Central memory CD8-positive, alpha-beta T cell (primary cell): ENCODE measurements around the gene E2F8.

Experiments used
- ATAC-seq: fragments of 150-1000 bp; cut with Tn5 transposase; replicated peaks from 2 replicates; pipeline ENCODE4 v1.10.0; 2022; ENCODE audit warnings: mild to moderate bottlenecking, moderate FRiP score, moderate number of reproducible peaks; ENCODE audit not compliant: poor library complexity, severe bottlenecking; ENCODE audit errors: extremely low read depth
- DNase-seq, 2 donors: peaks; one replicate each; pipeline ENCODE4 v3.0.0; 2021; ENCODE audit warnings: low spot score in 2 of 2
- H3K27ac Mint-ChIP-seq: one replicate; pipeline ENCODE4 v1.8.0; 2022; ENCODE audit warnings: low read depth, mild to moderate bottlenecking, moderate library complexity, mixed read lengths
- H3K27me3 Mint-ChIP-seq: one replicate; pipeline ENCODE4 v1.8.0; 2022; ENCODE audit warnings: mixed read lengths
- H3K36me3 Mint-ChIP-seq: one replicate; pipeline ENCODE4 v1.8.0; 2022; ENCODE audit warnings: mild to moderate bottlenecking, moderate library complexity, mixed read lengths; ENCODE audit not compliant: insufficient read depth
- H3K4me1 Mint-ChIP-seq: one replicate; pipeline ENCODE4 v1.8.0; 2022; ENCODE audit warnings: mixed read lengths
- H3K4me3 Mint-ChIP-seq: one replicate; pipeline ENCODE4 v1.8.0; 2022; ENCODE audit warnings: mild to moderate bottlenecking, moderate library complexity, mixed read lengths
- H3K9me3 Mint-ChIP-seq: one replicate; pipeline ENCODE4 v1.8.0; 2022; ENCODE audit warnings: mixed read lengths

The E2F8 gene, protein sequence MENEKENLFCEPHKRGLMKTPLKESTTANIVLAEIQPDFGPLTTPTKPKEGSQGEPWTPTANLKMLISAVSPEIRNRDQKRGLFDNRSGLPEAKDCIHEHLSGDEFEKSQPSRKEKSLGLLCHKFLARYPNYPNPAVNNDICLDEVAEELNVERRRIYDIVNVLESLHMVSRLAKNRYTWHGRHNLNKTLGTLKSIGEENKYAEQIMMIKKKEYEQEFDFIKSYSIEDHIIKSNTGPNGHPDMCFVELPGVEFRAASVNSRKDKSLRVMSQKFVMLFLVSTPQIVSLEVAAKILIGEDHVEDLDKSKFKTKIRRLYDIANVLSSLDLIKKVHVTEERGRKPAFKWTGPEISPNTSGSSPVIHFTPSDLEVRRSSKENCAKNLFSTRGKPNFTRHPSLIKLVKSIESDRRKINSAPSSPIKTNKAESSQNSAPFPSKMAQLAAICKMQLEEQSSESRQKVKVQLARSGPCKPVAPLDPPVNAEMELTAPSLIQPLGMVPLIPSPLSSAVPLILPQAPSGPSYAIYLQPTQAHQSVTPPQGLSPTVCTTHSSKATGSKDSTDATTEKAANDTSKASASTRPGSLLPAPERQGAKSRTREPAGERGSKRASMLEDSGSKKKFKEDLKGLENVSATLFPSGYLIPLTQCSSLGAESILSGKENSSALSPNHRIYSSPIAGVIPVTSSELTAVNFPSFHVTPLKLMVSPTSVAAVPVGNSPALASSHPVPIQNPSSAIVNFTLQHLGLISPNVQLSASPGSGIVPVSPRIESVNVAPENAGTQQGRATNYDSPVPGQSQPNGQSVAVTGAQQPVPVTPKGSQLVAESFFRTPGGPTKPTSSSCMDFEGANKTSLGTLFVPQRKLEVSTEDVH

DNA sequence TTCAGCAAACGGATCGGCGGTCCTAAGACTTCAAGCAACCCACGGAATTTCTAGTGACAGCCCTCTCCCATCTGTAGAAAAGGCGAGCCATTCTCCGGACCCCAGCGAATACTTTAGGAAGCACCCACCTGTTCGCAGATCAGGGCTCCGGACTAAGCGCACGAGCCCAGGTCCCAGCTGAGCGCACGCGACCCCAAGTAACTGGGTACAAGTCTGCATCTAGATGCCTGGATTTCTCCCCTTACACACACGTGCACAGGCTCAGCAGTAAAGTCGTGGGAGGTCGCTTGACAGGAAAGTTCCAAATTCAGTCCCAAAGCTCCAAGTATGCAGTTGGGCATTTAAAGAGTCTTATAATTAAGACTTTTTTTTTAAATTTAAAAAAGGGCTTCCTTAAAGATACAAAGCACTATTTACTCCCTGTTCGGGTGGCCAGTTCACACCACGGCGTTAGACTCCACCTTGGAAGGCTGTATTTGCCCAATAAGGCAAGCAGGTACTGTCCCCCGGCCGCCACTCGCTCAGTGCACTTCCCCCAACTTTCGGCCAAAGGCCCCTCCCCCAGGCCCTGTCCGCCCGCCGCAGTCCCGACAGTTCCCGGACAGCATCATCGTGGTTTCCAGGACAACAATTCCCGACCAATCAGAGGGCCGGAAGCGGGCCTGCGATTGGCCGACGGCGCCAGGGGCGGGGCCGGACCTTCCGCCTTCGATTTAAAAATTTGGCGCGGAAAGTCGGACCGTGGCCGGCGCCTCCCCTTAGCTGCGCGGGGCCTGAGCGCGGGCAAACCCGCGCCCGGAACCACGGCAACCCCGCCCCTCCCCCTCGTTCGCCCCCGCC is at the start of gene E2F8:
Gene E2F8 (minus strand): TSS at position 526 of the 840 bp plus-strand sequence. CDS start 824 bp downstream, outside the sequence.
- H3K27me3 Mint-ChIP-seq: peaks cover 32% of the 10 kb centered on the region
- ATAC-seq: peak; percentile 63
- no peak within 1 kb of the TSS for H3K27ac Mint-ChIP-seq
- peak; percentile 65 to 70 for DNase-seq
- peak within 1 kb of the TSS; percentile 86 for H3K4me3 Mint-ChIP-seq
- no peaks in the 10 kb centered on the region for H3K9me3 Mint-ChIP-seq
- H3K36me3 Mint-ChIP-seq: peaks cover 5% of the 10 kb centered on the region
- peaks cover 16% of the 10 kb centered on the region for H3K4me1 Mint-ChIP-seq

DNA sequence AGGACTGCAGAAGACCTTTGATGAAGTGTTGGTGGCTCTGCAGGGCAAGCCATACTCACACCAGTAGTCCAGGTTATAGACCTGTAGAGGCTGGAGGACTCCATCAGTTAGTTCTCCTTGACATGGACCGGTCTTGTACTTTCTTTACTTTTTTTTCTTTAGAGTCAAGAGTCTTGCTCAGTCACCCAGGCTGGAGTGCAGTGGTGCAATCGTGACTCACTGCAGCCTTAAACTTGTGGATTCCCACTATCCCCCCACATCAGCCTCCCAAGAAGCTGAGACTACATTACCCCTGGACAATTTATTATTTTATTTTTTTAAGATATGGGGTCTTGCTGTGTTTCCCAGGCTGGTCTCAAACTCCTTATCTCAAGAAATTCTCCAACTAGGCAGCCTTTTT is 49.6 kb upstream of the E2F8 start:
- H3K4me1 Mint-ChIP-seq: peaks cover 17% of the 10 kb centered on the region
- no peak for ATAC-seq
- no peak overlapping the region for H3K27ac Mint-ChIP-seq
- no peak for DNase-seq
- H3K9me3 Mint-ChIP-seq: no peaks in the 10 kb centered on the region
- no peaks in the 10 kb centered on the region for H3K27me3 Mint-ChIP-seq
- peaks cover 3% of the 10 kb centered on the region for H3K36me3 Mint-ChIP-seq
- H3K4me3 Mint-ChIP-seq: no peak overlapping the region

DNA sequence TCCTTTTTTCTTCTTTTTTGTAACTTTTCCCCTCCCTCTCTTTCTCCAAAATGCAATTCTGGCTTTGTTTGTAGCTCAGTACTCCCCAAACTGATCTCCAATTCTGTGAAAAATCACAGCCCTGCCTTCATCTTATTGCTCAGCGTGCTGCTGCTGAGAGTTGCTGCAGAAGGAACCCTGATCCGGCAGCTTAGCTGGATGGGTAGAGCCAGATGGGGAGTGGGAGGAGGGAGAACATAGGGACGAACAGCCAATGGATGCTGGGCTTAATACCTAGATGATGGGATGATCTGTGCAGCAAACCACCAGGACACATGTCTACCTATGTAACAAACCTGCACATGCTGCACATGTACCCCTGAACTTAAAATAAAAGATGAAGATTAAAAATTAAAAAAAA is 47.5 kb upstream of the E2F8 start:
- DNase-seq (no peak), ATAC-seq (no peak)
- Mint-ChIP-seq H3K4me1 (peaks cover 37% of the 10 kb centered on the region), H3K27ac (no peak overlapping the region), H3K36me3 (peaks cover 3% of the 10 kb centered on the region), H3K4me3 (no peak overlapping the region), H3K9me3 (no peaks in the 10 kb centered on the region), H3K27me3 (no peaks in the 10 kb centered on the region)

DNA sequence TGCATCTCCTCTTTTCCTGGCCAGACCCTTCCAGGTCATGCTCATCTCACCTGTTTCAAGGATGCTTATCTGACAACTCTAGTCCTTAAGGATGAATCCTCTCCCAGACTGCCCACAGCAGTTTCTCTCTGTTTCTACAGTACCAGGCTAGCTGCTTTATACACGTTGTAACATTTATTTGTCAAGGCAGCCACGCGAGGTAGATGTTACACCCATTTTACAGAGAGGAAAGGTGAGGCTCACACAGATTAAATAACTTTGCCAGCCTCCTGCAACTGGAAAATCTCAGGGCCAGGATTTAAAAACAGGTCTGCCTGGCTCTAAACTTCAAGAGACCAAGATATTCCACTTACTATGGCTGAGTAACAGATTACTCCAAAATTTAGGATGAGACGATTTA is 45.7 kb upstream of the E2F8 start:
- no peak for DNase-seq
- Mint-ChIP-seq H3K4me3 (no peak overlapping the region), H3K27ac (no peak overlapping the region), H3K9me3 (no peaks in the 10 kb centered on the region), H3K36me3 (no peaks in the 10 kb centered on the region), H3K4me1 (peaks cover 41% of the 10 kb centered on the region), H3K27me3 (no peaks in the 10 kb centered on the region)
- ATAC-seq: no peak

DNA sequence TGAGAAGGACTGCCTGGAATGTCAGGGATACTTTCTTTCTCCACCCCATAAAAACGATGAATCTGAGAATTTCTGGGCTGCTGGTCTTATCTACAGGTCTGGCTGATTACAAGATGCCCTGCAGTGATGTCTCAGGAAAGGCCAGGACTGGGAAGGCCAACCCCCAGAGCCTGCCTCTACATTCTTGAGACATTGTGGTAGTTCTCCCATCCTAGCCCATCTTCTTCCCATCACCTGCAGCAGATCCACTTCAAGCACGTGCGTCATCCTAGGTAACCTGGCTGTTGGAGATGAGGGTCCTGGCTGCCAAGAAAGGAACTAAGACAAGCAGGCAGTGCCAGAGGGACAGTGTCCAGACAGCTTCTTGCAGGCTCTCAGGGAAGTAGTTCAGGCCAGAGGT is 44.1 kb upstream of the E2F8 start:
- Mint-ChIP-seq H3K4me3 (no peak overlapping the region), H3K27ac (no peak overlapping the region), H3K9me3 (no peaks in the 10 kb centered on the region), H3K4me1 (peaks cover 50% of the 10 kb centered on the region), H3K27me3 (no peaks in the 10 kb centered on the region), H3K36me3 (peaks cover 4% of the 10 kb centered on the region)
- DNase-seq: no peak
- no peak for ATAC-seq

DNA sequence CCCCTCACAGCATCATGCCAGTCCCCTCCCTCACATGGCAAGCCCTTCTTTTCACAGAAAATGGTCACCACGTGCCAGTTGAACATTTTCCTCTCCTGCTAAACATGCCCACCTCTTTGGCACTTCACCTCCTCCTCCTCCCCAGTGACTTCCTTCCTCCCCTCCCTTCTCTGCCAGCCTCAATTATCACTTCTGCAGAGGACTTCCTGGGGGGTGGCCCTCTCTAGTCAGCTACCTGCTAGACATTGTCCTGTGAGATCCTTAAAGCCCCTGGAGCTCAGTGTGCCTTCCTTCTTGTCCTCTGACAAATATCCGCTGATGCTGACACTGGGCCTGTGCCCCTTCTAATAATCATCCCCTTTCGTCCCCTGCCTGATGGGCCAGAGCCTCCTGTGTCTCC is 43.2 kb upstream of the E2F8 start:
- H3K4me1 Mint-ChIP-seq: peaks cover 58% of the 10 kb centered on the region
- H3K9me3 Mint-ChIP-seq: no peaks in the 10 kb centered on the region
- no peaks in the 10 kb centered on the region for H3K27me3 Mint-ChIP-seq
- peak in 1 of 2 donors; percentile 34 for DNase-seq
- H3K27ac Mint-ChIP-seq: peak overlapping the region; percentile 86
- H3K4me3 Mint-ChIP-seq: peak overlapping the region; percentile 40
- peak; percentile 38 for ATAC-seq
- H3K36me3 Mint-ChIP-seq: peaks cover 5% of the 10 kb centered on the region

DNA sequence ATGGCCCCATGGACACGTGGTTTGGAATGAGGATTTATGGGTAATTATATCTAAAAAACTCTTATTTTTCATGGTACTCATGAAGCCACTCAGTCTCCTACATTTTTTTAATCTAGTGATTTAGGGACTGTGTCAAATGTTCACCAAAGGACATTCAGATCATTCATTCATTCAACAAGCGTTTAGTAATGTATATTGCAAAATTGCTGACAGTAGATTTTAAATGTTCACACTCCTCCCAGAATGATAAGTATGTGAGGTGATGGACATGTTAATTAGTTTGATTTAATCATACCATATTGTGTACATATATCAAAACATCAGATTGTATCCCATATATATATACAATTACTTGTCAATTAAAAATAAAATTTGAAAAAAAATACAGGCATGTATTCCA is 40.8 kb upstream of the E2F8 start:
- Mint-ChIP-seq H3K27ac (peak overlapping the region; percentile 89), H3K27me3 (no peaks in the 10 kb centered on the region), H3K9me3 (no peaks in the 10 kb centered on the region), H3K36me3 (peaks cover 5% of the 10 kb centered on the region), H3K4me1 (peaks cover 63% of the 10 kb centered on the region), H3K4me3 (no peak overlapping the region)
- DNase-seq: no peak
- ATAC-seq: no peak

DNA sequence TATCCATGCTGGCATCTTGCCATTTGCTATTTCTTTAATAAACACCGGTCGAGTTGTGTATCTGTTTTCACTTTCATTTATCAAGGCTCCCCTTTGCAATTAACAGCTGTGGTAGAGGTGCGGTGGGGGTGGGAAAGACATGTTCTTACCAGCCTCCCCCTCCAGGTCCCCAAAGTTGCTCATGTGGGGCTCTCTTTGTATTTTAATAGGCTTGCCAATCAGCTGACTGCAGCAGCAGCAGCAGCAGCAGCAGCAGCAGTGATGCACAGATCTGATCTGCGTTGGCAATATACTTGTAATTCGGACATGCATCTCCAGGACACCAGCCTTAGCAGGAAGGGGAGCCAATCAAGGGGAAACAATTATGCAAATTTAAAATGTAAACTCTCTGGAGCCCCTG is 40.3 kb upstream of the E2F8 start:
- H3K4me1 Mint-ChIP-seq: peaks cover 58% of the 10 kb centered on the region
- H3K27me3 Mint-ChIP-seq: no peaks in the 10 kb centered on the region
- ATAC-seq: peak; percentile 94
- no peaks in the 10 kb centered on the region for H3K9me3 Mint-ChIP-seq
- DNase-seq: peak; percentile 18 to 64
- H3K36me3 Mint-ChIP-seq: peaks cover 5% of the 10 kb centered on the region
- H3K27ac Mint-ChIP-seq: peak overlapping the region; percentile 89
- H3K4me3 Mint-ChIP-seq: peak overlapping the region; percentile 60

DNA sequence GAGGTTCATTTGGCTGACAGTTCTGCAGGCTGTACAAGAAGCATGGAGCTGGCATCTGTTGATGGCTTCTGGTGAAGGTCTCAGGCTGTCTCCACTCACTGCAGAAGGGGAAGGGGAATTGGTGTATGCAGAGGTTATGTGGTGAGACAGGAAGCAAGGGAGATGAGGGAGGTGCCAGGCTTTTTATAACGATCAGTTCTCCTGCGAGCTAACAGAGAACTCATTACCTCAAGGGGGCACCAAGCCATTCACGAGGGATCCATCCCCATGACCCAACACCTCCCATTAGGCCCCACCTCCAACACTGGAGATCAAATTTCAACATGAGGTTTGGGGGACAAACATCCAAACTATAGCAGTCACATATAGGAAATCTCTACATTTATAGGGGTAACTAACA is 38.7 kb upstream of the E2F8 start:
- Mint-ChIP-seq H3K4me1 (peaks cover 43% of the 10 kb centered on the region), H3K27ac (peak overlapping the region; percentile 4), H3K4me3 (peak overlapping the region; percentile 0), H3K9me3 (no peaks in the 10 kb centered on the region), H3K27me3 (no peaks in the 10 kb centered on the region), H3K36me3 (peaks cover 5% of the 10 kb centered on the region)
- no peak for ATAC-seq
- DNase-seq: no peak

DNA sequence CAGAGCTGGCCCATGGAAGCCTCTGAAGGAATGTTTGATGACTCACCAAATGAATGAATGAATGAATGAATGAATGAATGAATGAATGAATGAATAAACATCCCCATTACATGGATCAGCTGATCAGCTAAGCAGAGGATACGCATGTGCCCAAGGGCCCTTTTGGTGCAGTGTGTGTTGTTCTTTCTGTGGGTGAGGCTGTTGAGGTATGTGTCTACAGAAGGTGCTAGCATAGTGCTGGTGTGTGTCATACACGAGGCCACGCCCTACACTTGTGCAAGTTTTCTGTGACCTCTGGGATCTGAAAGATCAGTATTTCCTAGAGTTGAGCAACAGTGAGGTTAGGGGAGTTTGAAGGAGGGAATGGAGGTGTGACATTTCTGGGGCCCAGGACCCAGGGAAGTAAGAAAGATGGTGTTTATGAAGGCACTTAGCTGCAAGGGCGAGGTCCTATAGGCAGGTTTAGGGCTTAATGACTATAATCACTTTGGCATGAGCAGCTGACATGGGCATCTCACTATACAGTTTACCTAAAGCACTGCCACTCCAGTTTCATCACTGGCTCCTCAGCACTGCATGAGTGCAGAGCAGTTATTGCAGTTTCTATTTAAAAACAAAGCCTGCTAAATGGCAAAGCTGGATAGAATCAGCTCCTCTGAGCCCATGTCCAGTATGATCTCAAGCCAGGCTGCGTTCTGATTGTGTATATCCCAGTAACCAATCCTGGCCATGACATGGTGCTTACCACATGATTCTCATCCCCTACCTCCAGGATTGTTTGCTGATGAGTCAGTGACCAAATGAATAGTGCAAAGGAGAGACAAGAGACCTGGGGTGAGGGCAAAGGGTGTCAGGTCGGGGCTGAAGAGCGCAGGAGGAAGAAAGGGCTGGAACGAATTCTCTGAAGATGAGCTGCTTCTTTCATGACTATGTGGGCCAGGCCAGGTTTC is 36.4 kb upstream of the E2F8 start:
- H3K4me3 Mint-ChIP-seq: no peak overlapping the region
- H3K27ac Mint-ChIP-seq: no peak overlapping the region
- peaks cover 28% of the 10 kb centered on the region for H3K4me1 Mint-ChIP-seq
- H3K27me3 Mint-ChIP-seq: no peaks in the 10 kb centered on the region
- H3K9me3 Mint-ChIP-seq: no peaks in the 10 kb centered on the region
- no peak for ATAC-seq
- H3K36me3 Mint-ChIP-seq: peaks cover 5% of the 10 kb centered on the region
- DNase-seq: no peak

DNA sequence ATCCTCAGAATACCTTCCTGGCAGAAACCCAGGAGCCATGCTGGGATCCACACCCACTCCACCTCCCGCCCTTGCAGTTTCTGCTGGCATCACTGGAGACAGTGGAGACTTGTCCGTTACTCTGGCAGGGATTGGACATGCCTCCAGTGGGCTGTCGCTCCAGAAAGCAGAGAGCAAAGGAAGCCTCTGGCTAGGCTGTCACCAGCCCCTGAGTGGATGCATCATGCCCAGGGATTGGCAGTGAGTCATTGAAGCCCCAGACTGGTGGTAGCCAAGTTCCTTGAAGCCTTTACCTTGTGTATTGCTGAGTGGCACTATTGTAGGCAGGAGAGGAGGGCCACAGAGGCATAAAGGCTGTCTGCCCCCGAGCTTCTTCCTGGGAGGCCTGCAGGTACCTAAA is 34.8 kb upstream of the E2F8 start:
- no peaks in the 10 kb centered on the region for H3K9me3 Mint-ChIP-seq
- peaks cover 8% of the 10 kb centered on the region for H3K27me3 Mint-ChIP-seq
- H3K4me1 Mint-ChIP-seq: peaks cover 20% of the 10 kb centered on the region
- H3K27ac Mint-ChIP-seq: no peak overlapping the region
- DNase-seq: no peak
- H3K36me3 Mint-ChIP-seq: peaks cover 2% of the 10 kb centered on the region
- ATAC-seq: no peak
- H3K4me3 Mint-ChIP-seq: no peak overlapping the region
